ENCODE data around the gene ALDH16A1.

The ALDH16A1 gene

GRCh38 chr19:49451430-49452181, 1.4 kb upstream of the ALDH16A1 start, which contains the start of gene PIH1D1:
TSS of gene PIH1D1 (minus strand) at chr19:49451814. CDS start at chr19:49451574, 240 bp downstream.
- Histone ChIP-seq H3K9me3 (replicated peaks in 1 of 2; ENCODE audit: control insufficient read depth in 2 of 2, insufficient read depth in 1 of 2, low read depth in 1 of 2, low read length in 2 of 2) (no peaks in the 10 kb centered on the region), H2BK15ac (ENCODE audit: low read length) (no peak within 1 kb of the TSS), H2AK5ac (ENCODE audit: low read depth, low read length) (peak within 1 kb of the TSS; percentile 98), H2BK120ac (ENCODE audit: low read depth, low read length) (no peak within 1 kb of the TSS), H3K14ac (ENCODE audit: low read length) (peak within 1 kb of the TSS; percentile 21), H2BK12ac (ENCODE audit: low read length) (no peak within 1 kb of the TSS), H2BK5ac (ENCODE audit: low read length) (peak within 1 kb of the TSS; percentile 66), H3K9ac (ENCODE audit: low read depth, low read length, poor library complexity) (peak within 1 kb of the TSS; percentile 92), H3K4me1 (ENCODE audit: control insufficient read depth in 2 of 2, insufficient read depth in 1 of 2, low read depth in 1 of 2, low read length in 2 of 2) (peaks cover 0 to 7% of the 10 kb centered on the region in 2 donors), H4K8ac (ENCODE audit: low read depth, low read length) (no peak within 1 kb of the TSS), H2AFZ (ENCODE audit: low read length) (peak within 1 kb of the TSS; percentile 92), H4K91ac (ENCODE audit: low read depth, low read length, poor library complexity) (no peak within 1 kb of the TSS), H3K4me2 (ENCODE audit: insufficient read depth, low read length, poor library complexity, severe bottlenecking) (peak within 1 kb of the TSS; percentile 98), H3K27ac (replicated peaks; ENCODE audit: low read length) (peak within 1 kb of the TSS; percentile 99), H3K79me1 (ENCODE audit: low read depth, low read length) (peaks cover 20% of the 10 kb centered on the region), H3K18ac (ENCODE audit: low read length) (peak within 1 kb of the TSS; percentile 92), H3K36me3 (replicated peaks in 1 of 2; ENCODE audit: control insufficient read depth in 2 of 2, insufficient read depth in 2 of 2, low read length in 2 of 2) (peaks cover 31 to 46% of the 10 kb centered on the region in 2 donors), H3K27me3 (ENCODE audit: control insufficient read depth in 3 of 3, insufficient read depth in 3 of 3, low read depth in 1 of 3, low read length in 3 of 3) (no peaks in the 10 kb centered on the region), H3K4ac (ENCODE audit: low read length) (no peak within 1 kb of the TSS), H3K4me3 (ENCODE audit: low read length in 2 of 2) (peak within 1 kb of the TSS; percentile 87 to 98), H3K23ac (ENCODE audit: low read depth, low read length, poor library complexity) (no peak within 1 kb of the TSS)
- DNase-seq (ENCODE audit: low spot score), result peak; percentile 96
- WGBS, 2 donors (ENCODE audit: extremely low coverage in 2 of 2, insufficient read length in 2 of 2, insufficient replicate concordance in 1 of 2), result no CpG with 5 or more reads among the region's 42 CpGs

- no peak for DNase-seq (ENCODE audit: low spot score)
- peaks cover 14 to 25% of the 10 kb centered on the region in 2 donors for H3K36me3 ChIP-seq (replicated peaks in 1 of 2; ENCODE audit: control insufficient read depth in 2 of 2, insufficient read depth in 2 of 2, low read length in 2 of 2)
- no peak overlapping the region for H4K8ac ChIP-seq (ENCODE audit: low read depth, low read length)
- H2BK120ac ChIP-seq (ENCODE audit: low read depth, low read length), result no peak overlapping the region
- H2AK5ac ChIP-seq (ENCODE audit: low read depth, low read length), result peak overlapping the region; percentile 95
- peaks cover 0 to 5% of the 10 kb centered on the region in 2 donors for H3K4me1 ChIP-seq (ENCODE audit: control insufficient read depth in 2 of 2, insufficient read depth in 1 of 2, low read depth in 1 of 2, low read length in 2 of 2)
- no peak overlapping the region for H3K14ac ChIP-seq (ENCODE audit: low read length)
- H3K4me3 ChIP-seq (ENCODE audit: low read length in 2 of 2), result peak overlapping the region; percentile 71 to 90
- peak overlapping the region; percentile 92 for H2AFZ ChIP-seq (ENCODE audit: low read length)
- peak overlapping the region; percentile 88 for H3K9ac ChIP-seq (ENCODE audit: low read depth, low read length, poor library complexity)
- H3K27ac ChIP-seq (replicated peaks; ENCODE audit: low read length), result peak overlapping the region; percentile 94
- peak overlapping the region; percentile 62 for H2BK5ac ChIP-seq (ENCODE audit: low read length)
- H3K23ac ChIP-seq (ENCODE audit: low read depth, low read length, poor library complexity), result peak overlapping the region; percentile 83
- H3K18ac ChIP-seq (ENCODE audit: low read length), result peak overlapping the region; percentile 95
- H3K9me3 ChIP-seq (replicated peaks in 1 of 2; ENCODE audit: control insufficient read depth in 2 of 2, insufficient read depth in 1 of 2, low read depth in 1 of 2, low read length in 2 of 2), result no peaks in the 10 kb centered on the region
- no peak overlapping the region for H2BK15ac ChIP-seq (ENCODE audit: low read length)
- H3K27me3 ChIP-seq (ENCODE audit: control insufficient read depth in 3 of 3, insufficient read depth in 3 of 3, low read depth in 1 of 3, low read length in 3 of 3), result no peaks in the 10 kb centered on the region
- WGBS, 2 donors (ENCODE audit: extremely low coverage in 2 of 2, insufficient read length in 2 of 2, insufficient replicate concordance in 1 of 2), result no CpG with 5 or more reads among the region's 10 CpGs
- H3K4me2 ChIP-seq (ENCODE audit: insufficient read depth, low read length, poor library complexity, severe bottlenecking), result peak overlapping the region; percentile 91
- H2BK12ac ChIP-seq (ENCODE audit: low read length), result no peak overlapping the region
- H4K91ac ChIP-seq (ENCODE audit: low read depth, low read length, poor library complexity), result no peak overlapping the region
- H3K79me1 ChIP-seq (ENCODE audit: low read depth, low read length), result peaks cover 13% of the 10 kb centered on the region
- no peak overlapping the region for H3K4ac ChIP-seq (ENCODE audit: low read length)
Measured at GRCh38 chr19:49453757-49454240, 774 bp downstream of the ALDH16A1 start.

GRCh38 chr19:49455773-49456172, 2.7 kb downstream of the ALDH16A1 start:
- Histone ChIP-seq H3K4me1 (ENCODE audit: control insufficient read depth in 2 of 2, insufficient read depth in 1 of 2, low read depth in 1 of 2, low read length in 2 of 2) (peaks cover 0 to 3% of the 10 kb centered on the region in 2 donors), H4K91ac (ENCODE audit: low read depth, low read length, poor library complexity) (no peak overlapping the region), H3K4ac (ENCODE audit: low read length) (no peak overlapping the region), H3K23ac (ENCODE audit: low read depth, low read length, poor library complexity) (no peak overlapping the region), H2BK15ac (ENCODE audit: low read length) (no peak overlapping the region), H3K27ac (replicated peaks; ENCODE audit: low read length) (no peak overlapping the region), H4K8ac (ENCODE audit: low read depth, low read length) (no peak overlapping the region), H3K4me2 (ENCODE audit: insufficient read depth, low read length, poor library complexity, severe bottlenecking) (no peak overlapping the region), H3K36me3 (replicated peaks in 1 of 2; ENCODE audit: control insufficient read depth in 2 of 2, insufficient read depth in 2 of 2, low read length in 2 of 2) (peaks cover 7 to 27% of the 10 kb centered on the region in 2 donors), H2AFZ (ENCODE audit: low read length) (no peak overlapping the region), H3K79me1 (ENCODE audit: low read depth, low read length) (peaks cover 3% of the 10 kb centered on the region), H3K9ac (ENCODE audit: low read depth, low read length, poor library complexity) (no peak overlapping the region), H2BK12ac (ENCODE audit: low read length) (no peak overlapping the region), H3K18ac (ENCODE audit: low read length) (no peak overlapping the region), H3K4me3 (ENCODE audit: low read length in 2 of 2) (no peak overlapping the region), H3K27me3 (ENCODE audit: control insufficient read depth in 3 of 3, insufficient read depth in 3 of 3, low read depth in 1 of 3, low read length in 3 of 3) (no peaks in the 10 kb centered on the region), H3K9me3 (replicated peaks in 1 of 2; ENCODE audit: control insufficient read depth in 2 of 2, insufficient read depth in 1 of 2, low read depth in 1 of 2, low read length in 2 of 2) (no peaks in the 10 kb centered on the region), H3K14ac (ENCODE audit: low read length) (no peak overlapping the region), H2BK5ac (ENCODE audit: low read length) (no peak overlapping the region), H2BK120ac (ENCODE audit: low read depth, low read length) (no peak overlapping the region), H2AK5ac (ENCODE audit: low read depth, low read length) (no peak overlapping the region)
- no peak for DNase-seq (ENCODE audit: low spot score)
- WGBS, 2 donors (ENCODE audit: extremely low coverage in 2 of 2, insufficient read length in 2 of 2, insufficient replicate concordance in 1 of 2), result no CpG with 5 or more reads among the region's 5 CpGs

GRCh38 chr19:49456326-49456725, 3.3 kb downstream of the ALDH16A1 start:
- WGBS, 2 donors (ENCODE audit: extremely low coverage in 2 of 2, insufficient read length in 2 of 2, insufficient replicate concordance in 1 of 2), result no CpG with 5 or more reads among the region's 5 CpGs
- no peak for DNase-seq (ENCODE audit: low spot score)
- Histone ChIP-seq H3K4me1 (ENCODE audit: control insufficient read depth in 2 of 2, insufficient read depth in 1 of 2, low read depth in 1 of 2, low read length in 2 of 2) (peaks cover 0 to 3% of the 10 kb centered on the region in 2 donors), H2BK120ac (ENCODE audit: low read depth, low read length) (no peak overlapping the region), H3K4me2 (ENCODE audit: insufficient read depth, low read length, poor library complexity, severe bottlenecking) (no peak overlapping the region), H2BK15ac (ENCODE audit: low read length) (no peak overlapping the region), H3K27ac (replicated peaks; ENCODE audit: low read length) (no peak overlapping the region), H3K9me3 (replicated peaks in 1 of 2; ENCODE audit: control insufficient read depth in 2 of 2, insufficient read depth in 1 of 2, low read depth in 1 of 2, low read length in 2 of 2) (no peaks in the 10 kb centered on the region), H3K36me3 (replicated peaks in 1 of 2; ENCODE audit: control insufficient read depth in 2 of 2, insufficient read depth in 2 of 2, low read length in 2 of 2) (peaks cover 7 to 28% of the 10 kb centered on the region in 2 donors), H2AK5ac (ENCODE audit: low read depth, low read length) (no peak overlapping the region), H3K14ac (ENCODE audit: low read length) (no peak overlapping the region), H2BK12ac (ENCODE audit: low read length) (no peak overlapping the region), H3K4me3 (ENCODE audit: low read length in 2 of 2) (no peak overlapping the region), H3K23ac (ENCODE audit: low read depth, low read length, poor library complexity) (no peak overlapping the region), H4K91ac (ENCODE audit: low read depth, low read length, poor library complexity) (no peak overlapping the region), H3K18ac (ENCODE audit: low read length) (no peak overlapping the region), H3K9ac (ENCODE audit: low read depth, low read length, poor library complexity) (no peak overlapping the region), H3K4ac (ENCODE audit: low read length) (no peak overlapping the region), H3K27me3 (ENCODE audit: control insufficient read depth in 3 of 3, insufficient read depth in 3 of 3, low read depth in 1 of 3, low read length in 3 of 3) (no peaks in the 10 kb centered on the region), H4K8ac (ENCODE audit: low read depth, low read length) (no peak overlapping the region), H2AFZ (ENCODE audit: low read length) (no peak overlapping the region), H2BK5ac (ENCODE audit: low read length) (no peak overlapping the region), H3K79me1 (ENCODE audit: low read depth, low read length) (peaks cover 2% of the 10 kb centered on the region)

All from neuronal stem cell (in vitro differentiated cells).